GM21576 (cell line): Measurements from ENCODE around the gene RHBDL3.
"Not testable (repeated sequence)": the region's sequence is repeated elsewhere in the genome, so short reads cannot be mapped to it uniquely, and the experiment has no call there.

Experiments used
- ATAC-seq: cut with Tn5 transposase; IDR thresholded peaks from one replicate; pipeline ENCODE4 v1.9.1; 2021; ENCODE audit warnings: mild to moderate bottlenecking, moderate library complexity; ENCODE audit not compliant: unreplicated experiment

Gene RHBDL3

GRCh38 chr17:32265192-32265923, at the start of gene RHBDL3:
Gene RHBDL3 (plus strand): TSS chr17:32265832. CDS start chr17:32266190, 358 bp downstream.
- no peak for ATAC-seq

- ATAC-seq, result no peak
These were observed 43.0 kb upstream of the RHBDL3 start for GRCh38 chr17:32222621-32223020.

DNA sequence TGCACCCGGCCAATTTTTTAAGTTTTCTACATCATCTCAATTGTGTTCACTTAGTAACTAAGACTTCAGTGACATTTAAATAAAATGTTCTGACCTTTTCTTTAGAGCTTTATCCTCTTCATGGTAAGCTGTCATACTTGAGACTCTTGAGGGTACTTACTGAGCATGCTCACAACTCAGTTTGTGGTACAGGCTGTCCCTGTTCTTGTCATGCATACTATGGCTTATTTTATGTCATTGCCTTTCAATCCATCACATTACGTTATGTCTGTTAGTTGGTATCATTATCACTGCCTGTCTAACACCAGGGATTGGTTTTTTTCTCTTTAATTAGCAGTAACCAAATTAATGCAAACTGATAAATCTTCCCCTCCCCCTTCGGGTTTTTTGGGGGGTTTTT, 41.9 kb upstream of the RHBDL3 start:
- ATAC-seq, result no peak

- ATAC-seq, result no peak
These were observed 38.7 kb upstream of the RHBDL3 start for GRCh38 chr17:32226886-32227285.

GRCh38 chr17:32227910-32228309, 37.7 kb upstream of the RHBDL3 start:
- ATAC-seq, result no peak

- ATAC-seq, result no peak
These were observed 30.0 kb upstream of the RHBDL3 start for GRCh38 chr17:32235588-32235987.

- no peak for ATAC-seq
These were observed 26.2 kb upstream of the RHBDL3 start for GRCh38 chr17:32239456-32239855.

DNA sequence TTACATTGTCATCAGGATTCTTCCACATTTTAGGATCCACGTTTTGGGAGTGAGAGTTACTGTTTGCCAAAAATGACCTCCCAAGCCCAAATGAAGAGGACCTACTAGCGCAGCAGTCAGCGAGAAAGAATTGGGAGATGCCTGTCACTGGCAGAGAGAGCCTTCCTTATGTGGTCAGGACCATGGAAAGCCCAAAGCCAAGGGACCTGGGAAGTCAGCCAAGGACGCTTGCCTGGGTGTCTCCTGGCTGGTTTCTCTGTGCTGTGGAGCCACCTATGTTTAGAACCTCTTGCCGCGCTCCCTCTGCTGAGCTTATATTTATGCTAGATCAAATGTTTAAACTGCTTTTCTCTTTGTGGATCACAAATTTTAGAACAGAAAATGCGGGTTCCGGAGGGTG, 24.9 kb upstream of the RHBDL3 start:
- ATAC-seq, result no peak

DNA sequence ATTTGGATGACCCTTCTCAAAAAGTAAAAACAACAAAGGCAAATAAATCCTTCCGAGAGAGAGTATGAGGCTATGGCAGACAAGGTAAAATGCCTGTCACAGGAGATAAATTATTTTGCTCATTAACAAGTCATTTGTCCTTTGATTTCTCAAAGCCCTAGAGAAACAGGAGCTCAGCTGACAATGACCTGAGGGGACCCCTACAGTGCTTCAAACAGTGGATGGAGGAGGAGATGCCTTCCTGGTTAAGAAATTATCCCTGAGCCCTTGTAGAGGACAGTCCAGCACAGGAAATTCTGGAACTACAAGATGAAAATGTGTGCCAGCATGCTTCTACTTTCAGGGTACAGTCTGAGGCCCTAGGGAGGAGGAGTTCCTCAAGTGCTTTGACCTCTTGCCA, 24.0 kb upstream of the RHBDL3 start:
- no peak for ATAC-seq

DNA sequence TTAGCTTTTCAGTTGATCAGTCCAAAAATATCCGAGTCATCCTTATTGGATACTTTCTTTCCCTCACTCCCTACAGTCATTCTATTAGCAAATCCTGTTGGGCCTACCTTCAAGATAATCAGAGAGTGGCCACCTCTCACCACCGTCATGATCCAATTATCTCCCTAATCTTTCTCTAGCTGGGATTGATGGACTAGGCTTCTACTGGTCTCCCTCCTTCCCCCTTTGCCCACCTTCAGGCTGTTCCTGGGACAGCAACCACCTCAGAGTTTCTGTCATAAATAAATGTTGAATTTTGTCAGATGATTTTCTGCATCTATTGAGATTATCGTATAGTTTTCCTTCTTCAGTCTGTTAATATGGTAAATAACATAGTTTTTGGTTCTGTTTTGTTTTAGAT, 16.2 kb upstream of the RHBDL3 start:
- ATAC-seq, result no peak

DNA sequence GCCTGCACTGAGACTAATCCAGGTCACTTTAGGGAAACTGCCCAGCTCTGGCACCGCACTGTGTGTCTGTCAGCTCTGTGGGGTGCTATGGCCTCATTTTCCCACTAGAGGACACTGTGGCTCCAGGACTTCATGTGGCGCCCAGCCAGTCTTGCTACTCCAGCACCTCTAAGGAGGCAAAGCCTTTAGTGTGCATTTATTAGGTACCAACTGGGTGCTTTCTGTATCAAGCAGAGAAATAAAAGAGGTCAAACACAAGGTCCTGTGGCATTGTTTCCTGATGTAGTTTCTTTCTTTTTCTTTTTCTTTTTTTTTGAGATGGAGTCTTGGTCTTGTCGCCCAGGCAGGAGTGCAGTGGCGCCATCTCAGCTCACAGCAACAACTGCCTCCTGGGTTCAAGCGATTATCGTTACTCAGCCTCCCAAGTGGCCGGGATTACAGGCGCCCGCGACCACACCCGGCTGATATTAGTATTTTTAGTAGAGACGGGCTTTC, 12.5 kb upstream of the RHBDL3 start:
- no peak for ATAC-seq

DNA sequence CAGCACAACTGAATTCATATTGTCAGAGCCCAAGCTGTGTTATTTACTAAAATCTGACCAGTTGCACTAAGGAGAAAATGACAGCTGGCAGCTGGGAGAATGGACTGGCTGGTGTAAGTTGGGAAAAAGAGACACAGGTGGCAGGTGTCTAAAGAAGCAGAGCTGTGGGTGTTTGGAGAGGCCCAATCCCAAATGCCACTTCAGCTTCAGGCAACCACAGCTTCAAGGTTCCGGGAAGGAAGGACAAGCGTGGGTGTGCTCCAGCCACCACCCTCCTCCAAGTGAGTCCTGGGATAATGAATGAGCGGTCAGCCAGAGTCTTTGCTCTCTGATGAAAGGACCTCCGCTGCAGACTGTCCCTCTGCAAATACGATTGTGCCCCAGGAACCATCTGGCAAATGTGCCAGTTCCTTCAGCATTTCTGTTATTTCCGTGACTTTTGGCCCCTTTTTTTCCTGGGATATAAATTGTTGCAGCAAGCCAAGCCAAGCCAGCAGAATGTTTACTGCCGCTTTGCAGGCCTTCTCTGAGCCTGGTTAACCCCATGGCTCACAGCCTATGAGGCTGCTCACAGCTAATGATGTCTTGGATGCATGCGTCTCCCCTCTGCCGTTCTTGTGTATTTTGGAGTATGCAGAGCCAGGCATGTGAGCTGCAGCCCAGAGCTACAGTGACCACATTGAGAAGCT, 9.5 kb upstream of the RHBDL3 start:
- ATAC-seq, result no peak

- no peak for ATAC-seq
These were observed 9.0 kb upstream of the RHBDL3 start for GRCh38 chr17:32256701-32257019.

- ATAC-seq, result no peak
These were observed 7.1 kb upstream of the RHBDL3 start for GRCh38 chr17:32258383-32259140.

DNA sequence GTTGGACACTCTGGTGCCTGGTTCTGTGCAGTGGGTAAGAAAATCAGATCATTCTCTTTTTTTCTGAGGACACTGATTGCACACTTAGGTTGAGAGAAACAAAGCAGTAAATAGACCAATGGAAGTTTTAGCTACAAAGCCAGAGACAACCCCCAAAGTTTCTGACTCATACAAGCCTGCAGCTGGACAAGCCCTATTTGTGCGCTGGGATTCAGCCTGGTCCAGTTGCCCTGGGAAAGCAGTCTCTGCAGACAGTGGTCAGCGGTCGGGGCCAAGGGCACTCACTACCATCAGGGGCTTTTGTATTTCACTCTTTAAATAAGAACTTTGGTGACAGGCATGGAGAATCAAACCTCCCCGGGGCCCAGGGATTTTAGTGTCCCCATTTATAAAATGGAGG, 6.0 kb upstream of the RHBDL3 start:
- ATAC-seq, result no peak

DNA sequence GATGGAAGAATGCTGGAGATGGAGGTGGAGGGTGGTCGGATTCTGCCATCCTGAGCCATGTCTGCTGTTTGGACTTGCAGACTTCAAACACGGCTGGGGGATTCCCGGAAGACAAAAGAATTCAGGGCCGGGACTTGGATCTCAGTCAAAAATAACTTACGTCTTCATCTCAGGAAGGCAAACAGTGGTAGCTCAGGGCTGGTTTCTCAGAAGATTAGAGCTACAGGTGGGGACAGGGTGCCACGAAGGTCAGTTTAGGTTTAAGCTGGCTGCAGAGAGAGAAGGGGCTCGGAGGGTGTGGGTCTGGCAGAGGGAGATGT, 4.3 kb upstream of the RHBDL3 start:
- no peak for ATAC-seq

DNA sequence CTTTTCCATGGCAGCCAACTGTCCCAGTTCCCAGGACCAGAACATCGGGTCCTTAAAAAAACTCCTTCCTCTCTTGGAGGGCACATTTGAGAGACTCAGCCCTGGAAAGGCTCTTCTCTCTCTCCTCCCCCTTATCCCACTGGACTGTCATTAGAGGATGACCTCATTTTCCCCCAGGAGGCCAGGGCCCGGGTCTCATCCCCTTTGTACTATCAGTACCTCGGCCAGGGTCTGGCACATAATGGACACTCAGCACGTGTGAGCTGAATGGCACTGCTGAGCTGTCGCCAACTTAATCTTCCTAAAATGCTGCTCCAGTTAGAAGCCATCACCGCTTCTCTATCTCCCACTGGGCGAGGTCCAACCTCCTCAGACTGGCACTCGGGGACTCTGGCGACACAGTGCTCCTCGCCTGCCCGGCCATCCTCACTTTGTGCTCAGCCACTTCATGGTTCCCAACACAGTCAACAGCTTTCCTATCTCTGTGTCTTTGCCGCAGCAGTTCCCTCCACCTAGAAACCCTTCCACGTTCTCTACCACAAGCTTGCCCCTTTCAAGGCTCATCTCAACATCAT, 3.6 kb upstream of the RHBDL3 start:
- ATAC-seq, result no peak

DNA sequence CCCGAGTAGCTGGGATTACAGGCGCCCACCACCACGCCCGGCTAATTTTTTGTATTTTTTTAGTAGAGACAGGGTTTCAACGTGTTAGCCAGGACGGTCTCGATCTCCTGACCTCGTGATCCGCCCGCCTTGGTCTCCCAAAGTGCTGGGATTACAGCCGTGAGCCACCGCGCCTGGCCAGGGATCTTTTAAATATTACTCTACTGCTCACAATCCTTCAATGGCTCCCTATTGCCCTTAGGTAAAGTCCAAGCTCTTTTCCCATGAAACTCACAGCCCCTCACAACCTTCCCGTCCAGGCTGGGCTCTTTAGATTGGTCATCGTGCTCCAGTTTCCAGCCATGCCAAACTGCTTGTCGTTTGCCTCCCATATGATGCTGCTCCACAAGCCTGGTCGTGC, 2.1 kb upstream of the RHBDL3 start:
- ATAC-seq, result not testable (repeated sequence)

GRCh38 chr17:32264140-32264799, 1.4 kb upstream of the RHBDL3 start:
- no peak for ATAC-seq

DNA sequence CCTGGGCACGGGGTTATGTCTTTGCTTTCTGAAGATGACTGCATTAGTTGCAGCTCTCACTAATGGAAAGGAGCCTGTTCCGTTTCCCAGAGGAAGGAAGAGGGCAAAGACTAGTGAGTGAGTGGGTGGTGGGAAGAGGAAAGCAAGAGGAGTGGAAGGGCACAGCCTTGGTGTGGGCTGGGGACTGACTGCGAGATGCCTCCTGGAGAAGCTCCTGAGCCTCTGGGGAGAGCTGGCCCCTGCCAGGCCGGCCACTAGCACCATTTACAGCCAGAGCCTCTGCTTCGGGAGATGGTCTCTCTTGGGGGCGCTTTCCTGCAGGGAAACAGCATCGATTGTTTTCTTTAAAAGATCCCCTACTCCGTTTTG, 825 bp upstream of the RHBDL3 start:
- ATAC-seq, result no peak

GRCh38 chr17:32266051-32266388, 388 bp downstream of the RHBDL3 start:
- ATAC-seq, result no peak
